Pancreas (tissue), 10 donors: Measurements from ENCODE around the gene ACTR1A. TPM values are rescaled to one million over a fixed set of nuclear protein-coding genes. Genes with fewer than 3 reads are reported as not detected.

Source experiments
- ATAC-seq, 4 donors: fragments of 200-7000 bp; cut with Tn5 transposase; one replicate each; pipeline versions ENCODE4 v1.8.0 to v1.9.1; 2020; ENCODE audit warnings: mild to moderate bottlenecking in 4 of 4, moderate library complexity in 4 of 4
- DNase-seq, 6 donors: peaks; one replicate each; pipeline ENCODE4 v3.0.0-alpha.2; 2020
- FAIRE-seq: peaks from 2 replicates; lab custom pipeline; 2012; peaks lifted over from hg19 to GRCh38; lab: Jason Lieb, UNC
- H3K27ac ChIP-seq, 4 donors: fragments of 200-600 bp; sonication (generic); 1 replicate in 3 of 4; 2 replicates in 1 of 4; pipeline versions ENCODE4 v1.5.0 to v1.8.0; 2020
- H3K27me3 ChIP-seq, 4 donors: fragments of 200-600 bp; one replicate each; pipeline ENCODE4 v1.8.0; 2021
- H3K36me3 ChIP-seq, 3 donors: fragments of 200-600 bp; sonication (generic) in 1 of 3; one replicate each; pipeline versions ENCODE4 v1.5.0 to v1.8.0; 2020 to 2021
- H3K4me1 ChIP-seq, 3 donors: fragments of 200-600 bp; one replicate each; pipeline ENCODE4 v1.8.0; 2021
- H3K4me3 ChIP-seq, 4 donors: fragments of 200-600 bp; sonication (generic) in 2 of 4; one replicate each; pipeline versions ENCODE4 v1.5.0 to v1.8.0; 2020 to 2021
- H3K9me3 ChIP-seq, 4 donors: fragments of 200-600 bp; one replicate each; pipeline ENCODE4 v1.8.0; 2021
- WGBS, 2 donors: extraction: QIAGEN DNeasy Blood & Tissue Kit; methylation state at CpG; one replicate each; pipeline ENCODE4 v1.1.7; 2013; 5-methylcytosine and 5-hydroxymethylcytosine counted together
- intact Hi-C, 3 donors: fragments of 100-400 bp; cut with DNase I; formaldehyde crosslinking; loops; one replicate each; pipeline versions ENCODE4 v1.11.1 to v1.14.2; 2022
- polyA plus RNA-seq, 2 donors: library from polyadenylated mRNA; stranded (reverse); fragments of 200-250 nt; gene quantifications; one replicate each; pipeline ENCODE4 v1.2.3, GENCODE V29; 2013
- total RNA-seq, 6 donors: library from RNA; stranded (reverse); fragmentation: NEBNext Ultra II Directional in 4 of 6; extraction: Animal tissue kit (Norgen Biotek cat#: 25700) in 4 of 6; gene quantifications; one replicate each; pipeline versions ENCODE4 v1.2.1 to v1.2.4, GENCODE V29; 2021 to 2023
- TF ChIP-seq, protein P1 (sequence below), 4 donors: fragments of 200-600 bp; sonication (generic) in 3 of 4; IDR thresholded peaks; one replicate each; pipeline versions ENCODE4 v1.5.0 to v1.8.0; 2021; ENCODE audit warnings: antibody characterized with exemption in 4 of 4
- donor health status: healthy with polysubstance abuse.
- donor health status: DM: no; HTN: no; CAD: no; lungs with moderate emphysema.
- donor health status: DM: no; HTN: no; CAD: no.
- donor health status: control.
- donor health status: control.
- donor health status: Bipolar disorder and iron deficiency.
- donor health status: DM: yes; HTN: yes; CAD: no.
- donor health status: DM: no; HTN: no; CAD: no.
- donor health status: DM: no; HTN: no; CAD: no.
- donor health status: DM: yes; HTN: yes; CAD: no.

Gene ACTR1A
- total and polyA plus RNA-seq, 8 donors = 22.4 to 40.9 (median 31.9) TPM

GRCh38 chr10:102453502-102453901, 49.0 kb downstream of the ACTR1A start:
- Histone ChIP-seq H3K27ac (peak overlapping the region in 2 of 4 donors; percentile 6 to 28), H3K4me1 (peaks cover 0 to 5% (median 0%) of the 10 kb centered on the region in 3 donors), H3K9me3 (no peaks in the 10 kb centered on the region), H3K36me3 (no peaks in the 10 kb centered on the region), H3K4me3 (no peak overlapping the region), H3K27me3 (no peaks in the 10 kb centered on the region)
- DNase-seq (peak in 1 of 6 donors; percentile 8), ATAC-seq (no peak), FAIRE-seq (no peak)
- TF ChIP-seq, protein P1, sequence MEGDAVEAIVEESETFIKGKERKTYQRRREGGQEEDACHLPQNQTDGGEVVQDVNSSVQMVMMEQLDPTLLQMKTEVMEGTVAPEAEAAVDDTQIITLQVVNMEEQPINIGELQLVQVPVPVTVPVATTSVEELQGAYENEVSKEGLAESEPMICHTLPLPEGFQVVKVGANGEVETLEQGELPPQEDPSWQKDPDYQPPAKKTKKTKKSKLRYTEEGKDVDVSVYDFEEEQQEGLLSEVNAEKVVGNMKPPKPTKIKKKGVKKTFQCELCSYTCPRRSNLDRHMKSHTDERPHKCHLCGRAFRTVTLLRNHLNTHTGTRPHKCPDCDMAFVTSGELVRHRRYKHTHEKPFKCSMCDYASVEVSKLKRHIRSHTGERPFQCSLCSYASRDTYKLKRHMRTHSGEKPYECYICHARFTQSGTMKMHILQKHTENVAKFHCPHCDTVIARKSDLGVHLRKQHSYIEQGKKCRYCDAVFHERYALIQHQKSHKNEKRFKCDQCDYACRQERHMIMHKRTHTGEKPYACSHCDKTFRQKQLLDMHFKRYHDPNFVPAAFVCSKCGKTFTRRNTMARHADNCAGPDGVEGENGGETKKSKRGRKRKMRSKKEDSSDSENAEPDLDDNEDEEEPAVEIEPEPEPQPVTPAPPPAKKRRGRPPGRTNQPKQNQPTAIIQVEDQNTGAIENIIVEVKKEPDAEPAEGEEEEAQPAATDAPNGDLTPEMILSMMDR (IDR thresholded peaks at IDR 0.05) = no peak
- intact Hi-C loops = no loop called here
- 73 to 82% methylated on average over 5 of the region's 5 CpGs for WGBS, 2 donors

DNA sequence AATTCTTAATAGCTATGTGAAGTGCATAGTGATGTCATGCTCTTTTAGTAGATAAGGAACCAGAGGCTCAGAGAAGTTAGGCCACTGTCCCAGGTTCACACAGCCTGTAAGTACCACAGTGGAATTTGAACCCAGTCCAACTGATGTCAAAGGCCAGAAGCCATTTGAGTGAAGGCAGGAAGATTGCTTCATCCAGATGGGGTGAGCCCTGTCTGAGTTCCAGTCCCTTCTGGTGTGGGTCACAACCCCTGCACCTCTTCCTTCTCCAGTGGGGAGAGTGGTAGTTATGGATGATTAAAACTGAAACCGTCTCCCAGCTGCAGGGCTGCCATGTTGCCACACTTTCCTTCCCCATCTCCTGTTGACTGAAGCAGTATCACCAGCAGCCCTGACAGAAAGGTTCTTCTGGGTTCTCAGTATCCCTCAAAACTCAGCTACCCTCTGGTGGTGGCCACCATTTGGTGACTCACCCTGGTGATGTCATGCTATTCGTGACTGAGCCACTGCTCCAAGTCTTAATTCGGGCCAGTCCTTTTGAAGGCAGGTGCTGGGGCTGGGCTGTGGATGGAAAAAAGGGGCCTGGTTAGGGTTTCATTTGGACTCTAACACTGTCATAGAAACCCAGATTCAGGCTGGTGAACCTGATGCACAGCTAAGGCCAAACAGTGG, 49.7 kb downstream of the ACTR1A start:
- H3K9me3 ChIP-seq = no peaks in the 10 kb centered on the region
- TF ChIP-seq, protein P1 (IDR thresholded peaks at IDR 0.05) = no peak
- no peaks in the 10 kb centered on the region for H3K36me3 ChIP-seq
- ATAC-seq (no peak), DNase-seq (peak in 2 of 6 donors; percentile 37 to 40), FAIRE-seq (no peak)
- no peak overlapping the region for H3K4me3 ChIP-seq
- peak overlapping the region in 1 of 4 donors; percentile 28 for H3K27ac ChIP-seq
- H3K27me3 ChIP-seq = no peaks in the 10 kb centered on the region
- peaks cover 0 to 5% (median 0%) of the 10 kb centered on the region in 3 donors for H3K4me1 ChIP-seq
- intact Hi-C loops = no loop called here
- 69 to 71% methylated on average over 3 of the region's 3 CpGs for WGBS, 2 donors

DNA sequence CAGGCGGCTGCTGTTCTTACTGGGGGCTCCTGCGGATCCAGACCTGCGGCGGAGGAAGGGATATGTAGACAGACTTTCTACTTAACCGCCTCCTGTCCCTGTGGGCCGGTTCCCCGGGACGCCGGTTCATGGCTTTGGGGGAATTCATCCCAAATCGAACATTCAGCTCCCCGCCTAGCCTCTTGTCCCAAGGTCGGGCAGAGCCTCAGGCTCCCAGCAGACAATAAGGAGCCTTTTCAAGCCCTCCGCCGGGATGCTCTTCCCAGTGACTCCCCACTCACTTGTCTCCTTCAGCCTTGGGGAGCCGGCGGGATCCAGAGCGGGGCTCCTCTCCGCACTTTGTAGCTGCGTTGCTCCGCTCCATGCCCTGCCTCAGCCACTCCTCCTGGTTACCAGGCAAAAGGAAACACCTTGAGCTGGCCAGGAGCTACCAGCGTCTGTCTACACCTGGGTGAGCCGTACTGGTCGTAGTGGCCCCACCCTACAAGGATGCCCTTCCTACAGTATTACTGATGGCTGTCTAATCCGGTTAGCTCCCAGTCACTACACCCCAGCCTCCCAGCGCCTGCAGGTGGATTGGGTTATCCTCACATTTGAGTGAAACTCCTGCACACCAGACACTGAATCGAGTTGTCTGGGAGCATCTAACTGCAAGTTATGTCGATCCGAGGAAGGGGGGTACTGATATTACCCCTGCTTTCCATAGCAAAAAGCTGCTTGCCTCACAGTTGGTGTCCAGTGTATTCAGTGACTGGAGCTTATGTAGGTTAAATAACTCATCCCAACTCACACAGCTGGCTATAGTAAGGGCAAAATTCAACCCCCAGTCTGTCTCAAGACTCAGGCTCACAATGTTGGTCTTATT, 51.2 kb downstream of the ACTR1A start, which contains the start of gene C10orf95:
Gene C10orf95 (minus strand): TSS at position 439 of the 865 bp plus-strand sequence. CDS start 450 bp downstream, outside the sequence.
- TF ChIP-seq, protein P1 (IDR thresholded peaks at IDR 0.05) = no peak
- H3K9me3 ChIP-seq = no peaks in the 10 kb centered on the region
- peaks cover 0 to 5% (median 0%) of the 10 kb centered on the region in 3 donors for H3K4me1 ChIP-seq
- ATAC-seq (peak; percentile 13 to 31 (median 23)), FAIRE-seq (no peak), DNase-seq (peak; percentile 32 to 79 (median 52))
- peak within 1 kb of the TSS; percentile 79 to 91 (median 86) for H3K27ac ChIP-seq
- H3K4me3 ChIP-seq = peak within 1 kb of the TSS; percentile 70 to 94 (median 86)
- intact Hi-C loops = no loop called here
- H3K27me3 ChIP-seq = no peaks in the 10 kb centered on the region
- 8 to 15% methylated on average over 26 to 28 of the region's 28 CpGs for WGBS, 2 donors
- H3K36me3 ChIP-seq = no peaks in the 10 kb centered on the region

GRCh38 chr10:102450374-102451104, 52.0 kb downstream of the ACTR1A start:
- no peaks in the 10 kb centered on the region for H3K27me3 ChIP-seq
- no peaks in the 10 kb centered on the region for H3K9me3 ChIP-seq
- no peaks in the 10 kb centered on the region for H3K36me3 ChIP-seq
- H3K4me1 ChIP-seq = peaks cover 0 to 5% (median 0%) of the 10 kb centered on the region in 3 donors
- intact Hi-C loops = no loop called here
- H3K27ac ChIP-seq = peak overlapping the region; percentile 79 to 91 (median 86)
- peak overlapping the region; percentile 70 to 94 (median 86) for H3K4me3 ChIP-seq
- TF ChIP-seq, protein P1 (IDR thresholded peaks at IDR 0.05) = no peak
- 0 to 1% methylated on average over 74 to 104 of the region's 104 CpGs for WGBS, 2 donors
- DNase-seq (peak; percentile 81 to 95 (median 89)), ATAC-seq (peak; percentile 81 to 92 (median 88)), FAIRE-seq (no peak)
